Type B pancreatic cell (in vitro differentiated cells): Measurements from ENCODE around the gene APCDD1L. TPM values are rescaled to one million over a fixed set of nuclear protein-coding genes. Genes with fewer than 3 reads are reported as not detected.

Source experiments
- DNase-seq: peaks from one replicate; pipeline ENCODE4 v3.0.0; 2021; ENCODE audit warnings: mixed read lengths; ENCODE audit not compliant: unreplicated experiment; ENCODE audit errors: extremely low spot score
- H3K27ac Mint-ChIP-seq: 2 replicates; pipeline ENCODE4 v1.8.0; 2021; ENCODE audit warnings: mild to moderate bottlenecking, mixed read lengths
- H3K27me3 Mint-ChIP-seq: 2 replicates; pipeline ENCODE4 v1.8.0; 2021; ENCODE audit warnings: mixed read lengths
- H3K36me3 Mint-ChIP-seq: 2 replicates; pipeline ENCODE4 v1.8.0; 2021; ENCODE audit warnings: mixed read lengths
- H3K4me1 Mint-ChIP-seq: one replicate; pipeline ENCODE4 v1.8.0; 2021; ENCODE audit warnings: mixed read lengths; ENCODE audit not compliant: unreplicated experiment
- H3K4me3 Mint-ChIP-seq: 2 replicates; pipeline ENCODE4 v1.8.0; 2021; ENCODE audit warnings: mild to moderate bottlenecking, mixed read lengths
- H3K9me3 Mint-ChIP-seq: 2 replicates; pipeline ENCODE4 v1.8.0; 2021; ENCODE audit warnings: mixed read lengths
- CTCF ChIP-seq: fragments of 200-600 bp; sonication (generic); conservative IDR thresholded peaks from 2 replicates; pipeline ENCODE4 v1.5.0; 2021; ENCODE audit warnings: antibody characterized with exemption, mild to moderate bottlenecking
- total RNA-seq: library from RNA; stranded (reverse); gene quantifications from 2 replicates; pipeline ENCODE4 v1.2.1, GENCODE V29; 2021; ENCODE audit warnings: low replicate concordance

APCDD1L gene
- total RNA-seq, 1 donor from 2014 or later, result 0.53 TPM

GRCh38 chr20:58546756-58547622 is 31.8 kb upstream of the APCDD1L start:
- Mint-ChIP-seq H3K4me3 (peak overlapping the region; percentile 62), H3K4me1 (peaks cover 48% of the 10 kb centered on the region), H3K27ac (no peak overlapping the region), H3K9me3 (no peaks in the 10 kb centered on the region), H3K27me3 (peaks cover 29% of the 10 kb centered on the region), H3K36me3 (no peaks in the 10 kb centered on the region)
- DNase-seq, result peak; percentile 22
- TF ChIP-seq CTCF, result no peak

GRCh38 chr20:58546416-58546711 is 31.2 kb upstream of the APCDD1L start:
- no peak for TF ChIP-seq CTCF
- Mint-ChIP-seq H3K4me1 (peaks cover 50% of the 10 kb centered on the region), H3K27me3 (peaks cover 30% of the 10 kb centered on the region), H3K4me3 (no peak overlapping the region), H3K27ac (no peak overlapping the region), H3K9me3 (no peaks in the 10 kb centered on the region), H3K36me3 (no peaks in the 10 kb centered on the region)
- peak; percentile 6 for DNase-seq

GRCh38 chr20:58545565-58546415 is 30.6 kb upstream of the APCDD1L start:
- peak; percentile 34 for DNase-seq
- TF ChIP-seq CTCF, result no peak
- no peaks in the 10 kb centered on the region for H3K9me3 Mint-ChIP-seq
- H3K27ac Mint-ChIP-seq, result no peak overlapping the region
- H3K27me3 Mint-ChIP-seq, result peaks cover 33% of the 10 kb centered on the region
- peaks cover 56% of the 10 kb centered on the region for H3K4me1 Mint-ChIP-seq
- no peak overlapping the region for H3K4me3 Mint-ChIP-seq
- no peaks in the 10 kb centered on the region for H3K36me3 Mint-ChIP-seq

GRCh38 chr20:58544891-58545290 is 29.7 kb upstream of the APCDD1L start:
- DNase-seq, result peak; percentile 31
- Mint-ChIP-seq H3K4me3 (no peak overlapping the region), H3K27ac (no peak overlapping the region), H3K36me3 (no peaks in the 10 kb centered on the region), H3K4me1 (peaks cover 50% of the 10 kb centered on the region), H3K27me3 (peaks cover 29% of the 10 kb centered on the region), H3K9me3 (no peaks in the 10 kb centered on the region)
- no peak for TF ChIP-seq CTCF

GRCh38 chr20:58544286-58544685 is 29.1 kb upstream of the APCDD1L start:
- peak; percentile 13 for DNase-seq
- Mint-ChIP-seq H3K4me1 (peaks cover 47% of the 10 kb centered on the region), H3K27ac (no peak overlapping the region)

More at GRCh38 chr20:58544286-58544685, 29.1 kb upstream of the APCDD1L start:
- no peak for TF ChIP-seq CTCF
- Mint-ChIP-seq H3K9me3 (no peaks in the 10 kb centered on the region), H3K36me3 (no peaks in the 10 kb centered on the region), H3K4me3 (no peak overlapping the region), H3K27me3 (peaks cover 25% of the 10 kb centered on the region)
